Mesenchymal stem cell (in vitro differentiated cells and primary cell): Measurements from ENCODE around the gene FAM89B.

ENCODE experiments used
- DNase-seq: peaks from one replicate; pipeline ENCODE4 v3.0.0-alpha.2; 2013
- H2AFZ ChIP-seq: one replicate; pipeline ENCODE4 v1.6.1; 2013; ENCODE audit warnings: low read depth, mild to moderate bottlenecking, control low read depth, inconsistent platforms, low read length, moderate library complexity
- H2AK5ac ChIP-seq: 2 replicates; pipeline ENCODE4 v1.6.1; 2013; ENCODE audit warnings: low read length, moderate library complexity, mild to moderate bottlenecking, inconsistent platforms; ENCODE audit not compliant: severe bottlenecking
- H2BK120ac ChIP-seq: one replicate; pipeline ENCODE4 v1.6.1; 2013; ENCODE audit warnings: low read depth, mild to moderate bottlenecking, inconsistent platforms, low read length, moderate library complexity
- H2BK12ac ChIP-seq, 2 experiments: one replicate each; pipeline ENCODE4 v1.6.1; 2013; ENCODE audit warnings: inconsistent platforms in 2 of 2, low read length in 2 of 2, mild to moderate bottlenecking in 2 of 2, moderate library complexity in 2 of 2, control low read depth in 1 of 2
- H2BK15ac ChIP-seq: one replicate; pipeline ENCODE4 v1.6.1; 2013; ENCODE audit warnings: mild to moderate bottlenecking, low read depth, inconsistent platforms; ENCODE audit not compliant: poor library complexity, severe bottlenecking
- H2BK5ac ChIP-seq: 2 replicates; pipeline ENCODE4 v1.6.1; 2013; ENCODE audit warnings: low read depth, mild to moderate bottlenecking, low read length, control low read depth, inconsistent platforms; ENCODE audit not compliant: poor library complexity, severe bottlenecking
- H3K14ac ChIP-seq, 2 experiments: one replicate each; pipeline ENCODE4 v1.6.1; 2013; ENCODE audit warnings: inconsistent platforms in 2 of 2, low read length in 2 of 2, control low read depth in 1 of 2, mild to moderate bottlenecking in 1 of 2, moderate library complexity in 1 of 2
- H3K18ac ChIP-seq, 2 experiments: one replicate each; pipeline ENCODE4 v1.6.1; 2013; ENCODE audit warnings: inconsistent platforms in 2 of 2, low read length in 2 of 2, control low read depth in 1 of 2, low read depth in 1 of 2, mild to moderate bottlenecking in 1 of 2
- H3K23ac ChIP-seq, 2 experiments: one replicate each; pipeline ENCODE4 v1.6.1; 2013; ENCODE audit warnings: inconsistent platforms in 2 of 2, low read length in 2 of 2, mild to moderate bottlenecking in 2 of 2, moderate library complexity in 2 of 2, control low read depth in 1 of 2
- H3K27ac ChIP-seq: 2 replicates; pipeline ENCODE4 v1.5.1; 2013; ENCODE audit warnings: mild to moderate bottlenecking, moderate library complexity, low read length, control low read depth, inconsistent platforms; ENCODE audit not compliant: poor library complexity, severe bottlenecking
- H3K27me3 ChIP-seq, 2 experiments: 2 replicates each; pipeline versions ENCODE4 v1.6.1 to v1.7.0; 2013; ENCODE audit warnings: low read length in 2 of 2, mild to moderate bottlenecking in 2 of 2, moderate library complexity in 2 of 2, control low read depth in 1 of 2, inconsistent platforms in 1 of 2; ENCODE audit not compliant: control insufficient read depth in 1 of 2, insufficient read depth in 1 of 2
- H3K36me3 ChIP-seq, 2 experiments: 2 replicates each; pipeline versions ENCODE4 v1.6.1 to v1.7.0; 2013; ENCODE audit warnings: low read length in 2 of 2, control low read depth in 1 of 2, inconsistent platforms in 1 of 2, low read depth in 1 of 2, mild to moderate bottlenecking in 1 of 2; ENCODE audit not compliant: insufficient read depth in 2 of 2, control insufficient read depth in 1 of 2
- H3K4ac ChIP-seq, 2 experiments: one replicate each; pipeline ENCODE4 v1.6.1; 2013; ENCODE audit warnings: inconsistent platforms in 2 of 2, low read length in 2 of 2, mild to moderate bottlenecking in 2 of 2, moderate library complexity in 2 of 2, control low read depth in 1 of 2, low read depth in 1 of 2
- H3K4me1 ChIP-seq: 2 replicates; pipeline ENCODE4 v1.6.1; 2013; ENCODE audit warnings: low read depth, low read length, control low read depth; ENCODE audit not compliant: control insufficient read depth, insufficient read depth
- H3K4me2 ChIP-seq: 2 replicates; pipeline ENCODE4 v1.6.1; 2013; ENCODE audit warnings: low read length, mild to moderate bottlenecking, inconsistent platforms; ENCODE audit not compliant: poor library complexity, severe bottlenecking
- H3K4me3 ChIP-seq, 2 experiments: 2 replicates each; pipeline versions ENCODE4 v1.5.1 to v1.7.0; 2013; ENCODE audit warnings: low read length in 2 of 2, mild to moderate bottlenecking in 2 of 2, control low read depth in 1 of 2, low read depth in 1 of 2; ENCODE audit not compliant: insufficient read depth in 1 of 2
- H3K79me1 ChIP-seq: replicated peaks from 2 replicates; pipeline ENCODE4 v1.6.1; 2013; ENCODE audit warnings: mild to moderate bottlenecking, control low read depth, low read length, inconsistent platforms; ENCODE audit not compliant: poor library complexity, severe bottlenecking
- H3K9ac ChIP-seq: 2 replicates; pipeline ENCODE4 v1.7.0; 2013; ENCODE audit warnings: mild to moderate bottlenecking, low read length, moderate library complexity
- H3K9me3 ChIP-seq: 2 replicates; pipeline ENCODE4 v1.7.0; 2013; ENCODE audit warnings: mild to moderate bottlenecking, low read length; ENCODE audit not compliant: control insufficient read depth
- H4K8ac ChIP-seq: one replicate; pipeline ENCODE4 v1.6.1; 2013; ENCODE audit warnings: inconsistent platforms, mild to moderate bottlenecking, low read length, moderate library complexity
- H4K91ac ChIP-seq: one replicate; pipeline ENCODE4 v1.6.1; 2013; ENCODE audit warnings: mild to moderate bottlenecking, low read length, inconsistent platforms
- WGBS: methylation state at CpG from one replicate; pipeline ENCODE4 v1.1.7; 2013; ENCODE audit warnings: mixed read lengths; 5-methylcytosine and 5-hydroxymethylcytosine counted together

Gene FAM89B

GRCh38 chr11:65598258-65598699, 25.9 kb downstream of the FAM89B start:
- whole genome bisulfite sequencing, result 95% methylated on average over 9 of the region's 16 CpGs
- Histone ChIP-seq H2BK5ac (no peak overlapping the region), H3K4me2 (no peak overlapping the region), H3K14ac (no peak overlapping the region), H3K27me3 (no peaks in the 10 kb centered on the region), H4K8ac (no peak overlapping the region), H2BK15ac (no peak overlapping the region), H3K18ac (no peak overlapping the region), H3K4ac (no peak overlapping the region), H3K4me3 (no peak overlapping the region), H2AK5ac (no peak overlapping the region), H2AFZ (no peak overlapping the region), H3K79me1 (peaks cover 11% of the 10 kb centered on the region), H4K91ac (no peak overlapping the region), H3K27ac (no peak overlapping the region), H2BK120ac (no peak overlapping the region), H3K4me1 (peaks cover 16% of the 10 kb centered on the region), H2BK12ac (no peak overlapping the region), H3K9me3 (no peaks in the 10 kb centered on the region), H3K36me3 (peaks cover 52 to 72% of the 10 kb centered on the region in 2 experiments), H3K9ac (no peak overlapping the region), H3K23ac (no peak overlapping the region)
- DNase-seq, result no peak

- no peak overlapping the region for H3K27ac ChIP-seq
- no peak overlapping the region for H2BK12ac ChIP-seq
Observed at GRCh38 chr11:65599216-65599954, 27.0 kb downstream of the FAM89B start.

GRCh38 chr11:65599955-65600246, 27.6 kb downstream of the FAM89B start:
- 98% methylated on average over 6 of the region's 6 CpGs for WGBS

More at GRCh38 chr11:65599216-65599954, 27.0 kb downstream of the FAM89B start:
- Histone ChIP-seq H3K4me2 (no peak overlapping the region), H3K79me1 (peaks cover 11% of the 10 kb centered on the region), H2BK15ac (no peak overlapping the region), H3K4me3 (peak overlapping the region in 1 of 2 experiments; percentile 11), H4K91ac (no peak overlapping the region), H3K4me1 (peaks cover 22% of the 10 kb centered on the region), H3K18ac (no peak overlapping the region), H2AK5ac (no peak overlapping the region), H3K9ac (no peak overlapping the region), H3K14ac (no peak overlapping the region), H3K23ac (no peak overlapping the region), H3K9me3 (no peaks in the 10 kb centered on the region), H3K4ac (no peak overlapping the region), H2BK5ac (no peak overlapping the region), H3K36me3 (peaks cover 59 to 72% of the 10 kb centered on the region in 2 experiments), H2AFZ (no peak overlapping the region), H2BK120ac (no peak overlapping the region), H4K8ac (no peak overlapping the region), H3K27me3 (no peaks in the 10 kb centered on the region)
- DNase-seq, result no peak
- 98% methylated on average over 45 of the region's 49 CpGs for WGBS

GRCh38 chr11:65604258-65604657, 31.9 kb downstream of the FAM89B start:
- Histone ChIP-seq H2BK15ac (no peak overlapping the region), H2AFZ (no peak overlapping the region), H3K23ac (no peak overlapping the region), H3K9ac (no peak overlapping the region), H3K4me2 (no peak overlapping the region), H3K36me3 (peaks cover 64 to 83% of the 10 kb centered on the region in 2 experiments), H2AK5ac (no peak overlapping the region), H3K79me1 (peaks cover 37% of the 10 kb centered on the region), H4K8ac (no peak overlapping the region), H4K91ac (no peak overlapping the region), H2BK12ac (no peak overlapping the region), H3K4me1 (peaks cover 38% of the 10 kb centered on the region), H2BK120ac (no peak overlapping the region), H2BK5ac (no peak overlapping the region), H3K18ac (no peak overlapping the region), H3K9me3 (no peaks in the 10 kb centered on the region), H3K27me3 (no peaks in the 10 kb centered on the region), H3K4ac (no peak overlapping the region), H3K14ac (no peak overlapping the region), H3K27ac (peak overlapping the region; percentile 17), H3K4me3 (no peak overlapping the region)
- WGBS, result 100% methylated on average over 1 of the region's 1 CpG
- no peak for DNase-seq

More at GRCh38 chr11:65599955-65600246, 27.6 kb downstream of the FAM89B start:
- H3K4ac ChIP-seq, result no peak overlapping the region
- H3K23ac ChIP-seq, result no peak overlapping the region
- no peak overlapping the region for H3K27ac ChIP-seq
- H2BK5ac ChIP-seq, result no peak overlapping the region
- no peak for DNase-seq
- no peak overlapping the region for H3K4me3 ChIP-seq
- no peak overlapping the region for H3K9ac ChIP-seq
- H3K9me3 ChIP-seq, result no peaks in the 10 kb centered on the region
- H2BK12ac ChIP-seq, result no peak overlapping the region
- H2AK5ac ChIP-seq, result no peak overlapping the region
- no peak overlapping the region for H4K91ac ChIP-seq
- H3K36me3 ChIP-seq, result peaks cover 64 to 77% of the 10 kb centered on the region in 2 experiments
- H3K79me1 ChIP-seq, result peaks cover 13% of the 10 kb centered on the region
- no peaks in the 10 kb centered on the region for H3K27me3 ChIP-seq
- H3K4me1 ChIP-seq, result peaks cover 25% of the 10 kb centered on the region
- H3K4me2 ChIP-seq, result no peak overlapping the region
- H2BK120ac ChIP-seq, result no peak overlapping the region
- H4K8ac ChIP-seq, result no peak overlapping the region
- no peak overlapping the region for H2AFZ ChIP-seq
- H3K14ac ChIP-seq, result no peak overlapping the region
- H2BK15ac ChIP-seq, result no peak overlapping the region
- no peak overlapping the region for H3K18ac ChIP-seq
